WTC11 (cell line): ENCODE results near the gene TIGAR. TPM values are rescaled to one million over a fixed set of nuclear protein-coding genes. Genes with fewer than 3 reads are reported as not detected.

Experiments
- ATAC-seq: fragments of 200-7000 bp; cut with Tn5 transposase; 2 replicates; pipeline ENCODE4 v1.10.0; 2021; ENCODE audit warnings: mild to moderate bottlenecking, moderate library complexity
- CTCF ChIA-PET: fragments of 300-600 bp; sonication (Branson Sonifier 250); formaldehyde crosslinking; loops from one replicate; lab custom pipeline; 2021; ENCODE audit warnings: antibody characterized with exemption; lab: Charles Lee
- POLR2A ChIA-PET: fragments of 350-600 bp; sonication (Branson Sonifier 250); formaldehyde crosslinking; loops from one replicate; lab custom pipeline; 2021; ENCODE audit warnings: antibody characterized with exemption; lab: Charles Lee
- DNase-seq: peaks from one replicate; pipeline ENCODE4 v3.0.0; 2021; ENCODE audit warnings: low spot score
- H3K27ac Mint-ChIP-seq: 2 replicates; pipeline ENCODE4 v1.8.0; 2021; ENCODE audit warnings: mixed read lengths
- H3K27me3 Mint-ChIP-seq: 2 replicates; pipeline ENCODE4 v1.8.0; 2021; ENCODE audit warnings: low read depth, mild to moderate bottlenecking, moderate library complexity, mixed read lengths
- H3K36me3 Mint-ChIP-seq: 2 replicates; pipeline ENCODE4 v1.8.0; 2021; ENCODE audit warnings: mixed read lengths
- H3K4me1 Mint-ChIP-seq: 2 replicates; pipeline ENCODE4 v1.8.0; 2022; ENCODE audit warnings: mixed read lengths
- H3K4me3 Mint-ChIP-seq: 2 replicates; pipeline ENCODE4 v1.8.0; 2021; ENCODE audit warnings: mild to moderate bottlenecking, moderate library complexity, mixed read lengths
- H3K9me3 Mint-ChIP-seq: 2 replicates; pipeline ENCODE4 v1.8.0; 2021; ENCODE audit warnings: mixed read lengths
- ATF1 ChIP-seq: sonication (generic); formaldehyde crosslinking; IDR thresholded peaks from 2 replicates; pipeline ENCODE4 v1.8.1; 2023; ENCODE audit warnings: mild to moderate bottlenecking, moderate library complexity, missing genetic modification reagents
- ATF2 ChIP-seq: sonication (generic); formaldehyde crosslinking; IDR thresholded peaks from 2 replicates; pipeline ENCODE4 v1.8.1; 2022; ENCODE audit warnings: low read depth, missing genetic modification reagents, borderline replicate concordance
- CREM ChIP-seq: sonication (generic); formaldehyde crosslinking; IDR thresholded peaks from 2 replicates; pipeline ENCODE4 v1.8.1; 2022; ENCODE audit warnings: mild to moderate bottlenecking, missing genetic modification reagents, moderate library complexity
- CTCF ChIP-seq: fragments of 200-600 bp; IDR thresholded peaks from 2 replicates; pipeline ENCODE4 v1.8.0; 2022; ENCODE audit warnings: antibody characterized with exemption
- E2F1 ChIP-seq: sonication (generic); formaldehyde crosslinking; IDR thresholded peaks from 2 replicates; pipeline ENCODE4 v1.8.0; 2022; ENCODE audit warnings: mild to moderate bottlenecking, missing genetic modification reagents
- EMX1 ChIP-seq: fragments of 250-450 bp; sonication (Bioruptor Pico); IDR thresholded peaks from 2 replicates; pipeline ENCODE4 v1.8.0; 2021; ENCODE audit warnings: mild to moderate bottlenecking
- GABPB1 ChIP-seq: sonication (generic); formaldehyde crosslinking; IDR thresholded peaks from 2 replicates; pipeline ENCODE4 v1.8.1; 2023; ENCODE audit warnings: mild to moderate bottlenecking, missing genetic modification reagents
- HMGXB4 ChIP-seq: sonication (generic); formaldehyde crosslinking; IDR thresholded peaks from 2 replicates; pipeline ENCODE4 v1.8.1; 2023; ENCODE audit warnings: mild to moderate bottlenecking, moderate library complexity, missing genetic modification reagents
- IRF2 ChIP-seq: sonication (generic); formaldehyde crosslinking; IDR thresholded peaks from 2 replicates; pipeline ENCODE4 v1.8.0; 2022; ENCODE audit warnings: low read depth, missing genetic modification reagents, borderline replicate concordance
- KAT7 ChIP-seq: sonication (generic); formaldehyde crosslinking; IDR thresholded peaks from 2 replicates; pipeline ENCODE4 v1.8.1; 2023; ENCODE audit warnings: missing genetic modification reagents, mild to moderate bottlenecking, borderline replicate concordance
- NFE2L1 ChIP-seq: sonication (generic); formaldehyde crosslinking; IDR thresholded peaks from 2 replicates; pipeline ENCODE4 v1.8.1; 2023; ENCODE audit warnings: missing genetic modification reagents
- NR1H2 ChIP-seq: sonication (generic); formaldehyde crosslinking; IDR thresholded peaks from 2 replicates; pipeline ENCODE4 v1.9.0; 2021; ENCODE audit warnings: mild to moderate bottlenecking, moderate library complexity, missing genetic modification reagents
- NR3C1 ChIP-seq: sonication (generic); formaldehyde crosslinking; conservative IDR thresholded peaks from 2 replicates; pipeline ENCODE4 v1.8.1; 2023; ENCODE audit warnings: low read depth, mild to moderate bottlenecking, missing genetic modification reagents
- PRRX2 ChIP-seq: fragments of 250-450 bp; sonication (Bioruptor Pico); IDR thresholded peaks from 2 replicates; pipeline ENCODE4 v1.8.0; 2021; ENCODE audit warnings: mild to moderate bottlenecking
- TEAD4 ChIP-seq: sonication (generic); formaldehyde crosslinking; IDR thresholded peaks from 2 replicates; pipeline ENCODE4 v1.8.0; 2022; ENCODE audit warnings: mild to moderate bottlenecking, missing genetic modification reagents
- ZBTB43 ChIP-seq: sonication (generic); formaldehyde crosslinking; IDR thresholded peaks from 2 replicates; pipeline ENCODE4 v1.8.1; 2023; ENCODE audit warnings: mild to moderate bottlenecking, missing genetic modification reagents
- ZNF121 ChIP-seq: sonication (generic); formaldehyde crosslinking; IDR thresholded peaks from 2 replicates; pipeline ENCODE4 v1.8.0; 2023; ENCODE audit warnings: missing genetic modification reagents
- total RNA-seq: library from RNA; stranded (reverse); gene quantifications from 3 replicates; pipeline ENCODE4 v1.2.3, GENCODE V29; 2021

Gene TIGAR
- total RNA-seq, 1 experiment from 2014 or later: 26.7 TPM

GRCh38 chr12:4369548-4369947 lies 48.5 kb downstream of the TIGAR start:
- POLR2A ChIA-PET: interaction anchor here (0.6 kb wide), 2 partner anchors 253 to 329 kb away, joined by 3 to 6 read pairs; no protein-coding TSS in a partner anchor
- H3K4me3 Mint-ChIP-seq: no peak overlapping the region
- H3K27me3 Mint-ChIP-seq: peaks cover 2% of the 10 kb centered on the region; the same call in 1 of the 2 replicates

GRCh38 chr12:4370265-4370664 lies 49.3 kb downstream of the TIGAR start:
- no peak for ATAC-seq
- TF ChIP-seq KAT7 (CRISPR knock-in tag) (no peak), ZBTB43 (CRISPR knock-in tag) (no peak), E2F1 (CRISPR knock-in tag) (no peak), TEAD4 (CRISPR knock-in tag) (no peak), CREM (CRISPR knock-in tag) (no peak), NFE2L1 (no peak), PRRX2 (CRISPR knock-in tag) (no peak), NR3C1 (CRISPR knock-in tag) (no peak), CTCF (no peak), EMX1 (CRISPR knock-in tag) (no peak), HMGXB4 (CRISPR knock-in tag) (no peak), ATF2 (CRISPR knock-in tag) (no peak), ZNF121 (CRISPR knock-in tag) (no peak), IRF2 (CRISPR knock-in tag) (no peak), NR1H2 (CRISPR knock-in tag) (no peak)
- Mint-ChIP-seq H3K9me3 (no peaks in the 10 kb centered on the region), H3K27me3 (no peaks in the 10 kb centered on the region; the same call in none of the 2 replicates), H3K4me1 (no peaks in the 10 kb centered on the region), H3K36me3 (no peaks in the 10 kb centered on the region), H3K4me3 (no peak overlapping the region), H3K27ac (no peak overlapping the region)
- ChIA-PET CTCF (interaction anchor here (1.0 to 1.9 kb wide), 2 partner anchors 9 to 50 kb away, joined by 5 to 11 read pairs; partner anchors contain the start of gene FGF23), POLR2A (no interaction called here)
- DNase-seq: no peak

More at GRCh38 chr12:4369548-4369947, 48.5 kb downstream of the TIGAR start:
- Mint-ChIP-seq H3K36me3 (no peaks in the 10 kb centered on the region), H3K27ac (no peak overlapping the region), H3K9me3 (no peaks in the 10 kb centered on the region), H3K4me1 (no peaks in the 10 kb centered on the region)
- CTCF ChIA-PET: interaction anchor here (1.0 to 1.9 kb wide), 2 partner anchors 10 to 51 kb away, joined by 5 to 11 read pairs; partner anchors contain the start of gene FGF23
- no peak for TF ChIP-seq NR1H2 (CRISPR knock-in tag)
- TF ChIP-seq ATF1 (CRISPR knock-in tag): no peak
- no peak for TF ChIP-seq ZNF121 (CRISPR knock-in tag)
- TF ChIP-seq GABPB1 (CRISPR knock-in tag): no peak
- no peak for ATAC-seq
- no peak for DNase-seq
